Left lobe of liver (tissue), 2 donors: ENCODE measurements around the gene HTR4. TPM values are rescaled to one million over a fixed set of nuclear protein-coding genes. Genes with fewer than 3 reads are reported as not detected.

Experiments
- ATAC-seq: fragments of 200-7000 bp; cut with Tn5 transposase; one replicate; pipeline ENCODE4 v1.9.1; 2020; ENCODE audit warnings: mild to moderate bottlenecking, moderate library complexity
- DNase-seq: peaks from one replicate; pipeline ENCODE4 v3.0.0-alpha.2; 2020; ENCODE audit warnings: low spot score
- total RNA-seq: library from RNA; stranded (reverse); gene quantifications from one replicate; pipeline ENCODE4 v1.2.1, GENCODE V29; 2021
- donor health status: DM: no; HTN: no; CAD: no; lungs with moderate emphysema.
- donor health status: DM: no; HTN: yes; CAD: no.

HTR4 gene
- total RNA-seq, 1 donor from 2014 or later, result not detected

GRCh38 chr5:148445578-148445977, 208.7 kb downstream of the HTR4 start:
- DNase-seq (no peak), ATAC-seq (no peak)

GRCh38 chr5:148443998-148444397, 210.3 kb downstream of the HTR4 start:
- DNase-seq, result no peak

GRCh38 chr5:148443241-148443640, 211.1 kb downstream of the HTR4 start:
- DNase-seq, result no peak
- no peak for ATAC-seq

More at GRCh38 chr5:148443998-148444397, 210.3 kb downstream of the HTR4 start:
- ATAC-seq, result peak; percentile 97

- DNase-seq (no peak), ATAC-seq (no peak)
These were observed 215.4 kb downstream of the HTR4 start for GRCh38 chr5:148438933-148439332.

GRCh38 chr5:148437249-148437648, 217.1 kb downstream of the HTR4 start:
- no peak for ATAC-seq

GRCh38 chr5:148436029-148436428, 218.3 kb downstream of the HTR4 start:
- no peak for ATAC-seq
- DNase-seq, result no peak

More at GRCh38 chr5:148437249-148437648, 217.1 kb downstream of the HTR4 start:
- no peak for DNase-seq

GRCh38 chr5:148433826-148434225, 220.5 kb downstream of the HTR4 start:
- ATAC-seq, result no peak
- no peak for DNase-seq

Other genes starting within 250 kb of the HTR4 start
- 1.6 TPM for gene ADRB2, start 172.1 kb upstream of the HTR4 start, total RNA-seq